ENCODE measurements around the gene HOXA6.

- TF ChIP-seq POLR2AphosphoS5 (IDR thresholded peaks at IDR 0.05) = peak in 1 of 2 donors; percentile 38
- no peak for TF ChIP-seq CTCF (IDR thresholded peaks at IDR 0.05)
- TF ChIP-seq POLR2A (IDR thresholded peaks at IDR 0.05; ENCODE audit: low read depth) = no peak
- no peak for TF ChIP-seq EP300 (IDR thresholded peaks at IDR 0.05)
These were observed 39.9 kb downstream of the HOXA6 start for GRCh38 chr7:27107391-27108381.

Data from esophagus muscularis mucosa (tissue), 4 donors.